Astrocyte (in vitro differentiated cells and primary cell): Measurements from ENCODE around the gene OR10D3. TPM values are rescaled to one million over a fixed set of nuclear protein-coding genes. Genes with fewer than 3 reads are reported as not detected.
"Not testable (repeated sequence)": the region's sequence is repeated elsewhere in the genome, so short reads cannot be mapped to it uniquely, and the experiment has no call there.

Source experiments
- DNase-seq: peaks from one replicate; pipeline ENCODE4 v3.0.0-alpha.2; 2010; ENCODE audit warnings: low read depth
- FAIRE-seq: peaks from 2 replicates; lab custom pipeline; 2011; peaks lifted over from hg19 to GRCh38; lab: Jason Lieb, UNC
- H2AFZ ChIP-seq: 2 replicates; pipeline ENCODE4 v1.6.0; 2012; ENCODE audit warnings: low read depth, low read length, inconsistent platforms
- H3K27ac ChIP-seq: 2 replicates; pipeline ENCODE4 v1.5.1; 2011; ENCODE audit warnings: low read depth, low read length, inconsistent platforms
- H3K27me3 ChIP-seq: 2 replicates; pipeline ENCODE4 v1.6.0; 2011; ENCODE audit warnings: low read length, inconsistent platforms; ENCODE audit not compliant: insufficient read depth
- H3K36me3 ChIP-seq: 2 replicates; pipeline ENCODE4 v1.5.1; 2011; ENCODE audit warnings: low read length, inconsistent platforms; ENCODE audit not compliant: insufficient read depth
- H3K4me1 ChIP-seq: 2 replicates; pipeline ENCODE4 v1.5.1; 2011; ENCODE audit warnings: low read length, inconsistent platforms; ENCODE audit not compliant: insufficient read depth
- H3K4me2 ChIP-seq: 2 replicates; pipeline ENCODE4 v1.6.0; 2012; ENCODE audit warnings: low read length, inconsistent platforms
- H3K4me3 ChIP-seq: 2 replicates; pipeline ENCODE4 v1.5.1; 2011; ENCODE audit warnings: low read depth, mild to moderate bottlenecking, low read length, inconsistent platforms; ENCODE audit not compliant: insufficient read depth
- H3K79me2 ChIP-seq: 2 replicates; pipeline ENCODE4 v1.6.0; 2012; ENCODE audit warnings: mild to moderate bottlenecking, low read length, inconsistent platforms; ENCODE audit not compliant: insufficient read depth
- H3K9ac ChIP-seq: 2 replicates; pipeline ENCODE4 v1.6.0; 2012; ENCODE audit warnings: mild to moderate bottlenecking, low read length, inconsistent platforms
- H3K9me3 ChIP-seq: 2 replicates; pipeline ENCODE4 v1.5.1; 2012; ENCODE audit warnings: low read depth, mild to moderate bottlenecking, low read length, inconsistent platforms; ENCODE audit not compliant: insufficient read depth
- H4K20me1 ChIP-seq: 2 replicates; pipeline ENCODE4 v1.6.0; 2012; ENCODE audit warnings: low read length, inconsistent platforms; ENCODE audit not compliant: insufficient read depth
- H3K27ac Mint-ChIP-seq: one replicate; pipeline ENCODE4 v1.8.0; 2021; ENCODE audit warnings: mild to moderate bottlenecking, mixed read lengths; ENCODE audit not compliant: unreplicated experiment
- H3K27me3 Mint-ChIP-seq: one replicate; pipeline ENCODE4 v1.8.0; 2021; ENCODE audit warnings: low read depth, mixed read lengths; ENCODE audit not compliant: unreplicated experiment
- H3K36me3 Mint-ChIP-seq: one replicate; pipeline ENCODE4 v1.8.0; 2021; ENCODE audit warnings: low read depth, mixed read lengths; ENCODE audit not compliant: unreplicated experiment
- H3K4me1 Mint-ChIP-seq: one replicate; pipeline ENCODE4 v1.8.0; 2021; ENCODE audit warnings: low read depth, mixed read lengths; ENCODE audit not compliant: unreplicated experiment
- H3K4me3 Mint-ChIP-seq: one replicate; pipeline ENCODE4 v1.8.0; 2021; ENCODE audit warnings: mild to moderate bottlenecking, moderate library complexity, mixed read lengths; ENCODE audit not compliant: unreplicated experiment
- H3K9me3 Mint-ChIP-seq: one replicate; pipeline ENCODE4 v1.8.0; 2021; ENCODE audit warnings: mild to moderate bottlenecking, mixed read lengths; ENCODE audit not compliant: unreplicated experiment
- CTCF ChIP-seq: IDR thresholded peaks from 2 replicates; pipeline ENCODE4 v1.5.1; 2011; ENCODE audit warnings: low read depth, mild to moderate bottlenecking, inconsistent platforms, low read length, moderate library complexity; ENCODE audit not compliant: insufficient read depth
- EZH2 ChIP-seq: IDR thresholded peaks from 2 replicates; pipeline ENCODE4 v1.6.1; 2012; ENCODE audit warnings: mild to moderate bottlenecking, low read length, inconsistent platforms; ENCODE audit not compliant: insufficient read depth
- total RNA-seq: library from RNA; stranded (reverse); gene quantifications from 2 replicates; pipeline ENCODE4 v1.2.1, GENCODE V29; 2021

Gene OR10D3
- total RNA-seq, 1 donor from 2014 or later, result not detected

DNA sequence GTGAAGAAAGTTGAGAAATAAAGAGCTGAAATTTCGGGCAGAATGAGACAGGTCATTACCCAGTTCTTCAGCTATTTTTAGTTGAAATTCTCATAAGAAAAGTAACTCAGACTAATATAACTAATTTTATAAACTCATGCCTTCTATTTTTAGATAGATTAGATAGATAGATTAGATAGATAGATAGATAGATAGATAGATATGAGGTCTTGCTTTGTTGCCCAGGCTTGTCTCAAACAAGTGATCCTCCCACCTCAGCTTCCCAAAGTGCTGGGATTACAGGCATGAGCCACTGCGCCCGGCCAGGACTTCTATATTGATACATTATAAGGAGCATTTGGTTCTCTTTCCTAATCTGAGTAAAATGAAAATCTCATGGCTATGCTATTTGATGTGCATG lies 30.9 kb downstream of the OR10D3 start:
- no peak overlapping the region for H3K4me3 ChIP-seq
- no peaks in the 10 kb centered on the region for H3K27me3 ChIP-seq
- no peaks in the 10 kb centered on the region for H4K20me1 ChIP-seq
- Mint-ChIP-seq H3K4me1 (no peaks in the 10 kb centered on the region), H3K4me3 (no peak overlapping the region), H3K27me3 (peaks cover 12% of the 10 kb centered on the region), H3K9me3 (no peaks in the 10 kb centered on the region), H3K36me3 (no peaks in the 10 kb centered on the region), H3K27ac (no peak overlapping the region)
- H3K4me2 ChIP-seq, result no peak overlapping the region
- no peak overlapping the region for H3K9ac ChIP-seq
- no peak overlapping the region for H3K27ac ChIP-seq
- H3K4me1 ChIP-seq, result no peaks in the 10 kb centered on the region
- H3K9me3 ChIP-seq, result peaks cover 4% of the 10 kb centered on the region
- FAIRE-seq (no peak), DNase-seq (no peak)
- TF ChIP-seq CTCF (no peak), EZH2 (no peak)
- H3K79me2 ChIP-seq, result no peaks in the 10 kb centered on the region
- no peaks in the 10 kb centered on the region for H3K36me3 ChIP-seq
- no peak overlapping the region for H2AFZ ChIP-seq

- Histone ChIP-seq H3K4me2 (no peak overlapping the region), H3K9ac (no peak overlapping the region), H3K4me3 (no peak overlapping the region), H3K4me1 (no peaks in the 10 kb centered on the region), H3K27ac (no peak overlapping the region), H3K79me2 (no peaks in the 10 kb centered on the region), H4K20me1 (no peaks in the 10 kb centered on the region), H3K27me3 (no peaks in the 10 kb centered on the region), H3K9me3 (no peaks in the 10 kb centered on the region), H3K36me3 (no peaks in the 10 kb centered on the region), H2AFZ (no peak overlapping the region)
- Mint-ChIP-seq H3K4me1 (no peaks in the 10 kb centered on the region), H3K9me3 (no peaks in the 10 kb centered on the region), H3K27ac (no peak overlapping the region), H3K36me3 (no peaks in the 10 kb centered on the region), H3K27me3 (peaks cover 10% of the 10 kb centered on the region), H3K4me3 (no peak overlapping the region)
- TF ChIP-seq EZH2 (no peak), CTCF (no peak)
- DNase-seq (peak; percentile 6), FAIRE-seq (no peak)
These were observed 36.0 kb downstream of the OR10D3 start for GRCh38 chr11:124219126-124219525.

DNA sequence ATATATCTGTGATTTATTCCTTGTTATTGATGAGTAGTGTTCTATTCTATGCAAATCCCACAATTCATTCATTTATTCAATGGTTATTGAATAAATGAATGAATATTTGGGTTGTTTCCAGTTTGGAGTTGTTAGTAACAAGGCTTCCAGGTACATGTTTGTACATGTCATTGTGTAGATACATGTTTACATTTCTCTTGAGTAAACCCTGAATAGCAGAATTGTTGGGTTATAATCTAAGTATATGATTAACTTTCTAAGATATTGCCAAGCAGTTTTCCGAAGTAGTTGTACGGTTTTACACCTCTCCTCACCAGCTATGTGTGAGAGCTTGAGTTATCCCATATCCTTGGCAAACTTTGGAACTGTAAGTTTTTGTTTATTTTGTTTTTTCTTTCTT lies 39.3 kb downstream of the OR10D3 start:
- Histone ChIP-seq H3K9me3 (no peaks in the 10 kb centered on the region), H3K27me3 (no peaks in the 10 kb centered on the region), H4K20me1 (no peaks in the 10 kb centered on the region), H3K4me3 (no peak overlapping the region), H3K36me3 (no peaks in the 10 kb centered on the region), H3K4me2 (no peak overlapping the region), H3K79me2 (no peaks in the 10 kb centered on the region), H3K27ac (no peak overlapping the region), H3K9ac (no peak overlapping the region), H3K4me1 (no peaks in the 10 kb centered on the region), H2AFZ (no peak overlapping the region)
- Mint-ChIP-seq H3K4me1 (no peaks in the 10 kb centered on the region), H3K36me3 (no peaks in the 10 kb centered on the region), H3K27me3 (no peaks in the 10 kb centered on the region), H3K27ac (no peak overlapping the region), H3K4me3 (no peak overlapping the region), H3K9me3 (no peaks in the 10 kb centered on the region)
- no peak for TF ChIP-seq CTCF
- TF ChIP-seq EZH2, result no peak
- no peak for DNase-seq
- no peak for FAIRE-seq

- DNase-seq, H2AFZ ChIP-seq, H3K4me1 ChIP-seq, H3K4me1 Mint-ChIP-seq, H3K27me3 Mint-ChIP-seq, H3K4me2 ChIP-seq, H4K20me1 ChIP-seq, H3K27ac ChIP-seq, H3K27me3 ChIP-seq, H3K36me3 Mint-ChIP-seq, H3K36me3 ChIP-seq, H3K9ac ChIP-seq, H3K9me3 ChIP-seq, H3K4me3 ChIP-seq, H3K4me3 Mint-ChIP-seq, H3K9me3 Mint-ChIP-seq, H3K79me2 ChIP-seq, H3K27ac Mint-ChIP-seq, FAIRE-seq: not testable (repeated sequence)
These were observed 41.7 kb downstream of the OR10D3 start for GRCh38 chr11:124224618-124225423.
